GM19043 (cell line): ENCODE measurements around the gene SDHA.
"Not testable (repeated sequence)": the region's sequence is repeated elsewhere in the genome, so short reads cannot be mapped to it uniquely, and the experiment has no call there.

Experiments
- ATAC-seq: cut with Tn5 transposase; IDR thresholded peaks from one replicate; pipeline ENCODE4 v1.9.1; 2021; ENCODE audit warnings: low read depth; ENCODE audit not compliant: unreplicated experiment

The SDHA gene

GRCh38 chr5:218457-219291 is 554 bp downstream of the SDHA start:
- ATAC-seq = peak; percentile 8

DNA sequence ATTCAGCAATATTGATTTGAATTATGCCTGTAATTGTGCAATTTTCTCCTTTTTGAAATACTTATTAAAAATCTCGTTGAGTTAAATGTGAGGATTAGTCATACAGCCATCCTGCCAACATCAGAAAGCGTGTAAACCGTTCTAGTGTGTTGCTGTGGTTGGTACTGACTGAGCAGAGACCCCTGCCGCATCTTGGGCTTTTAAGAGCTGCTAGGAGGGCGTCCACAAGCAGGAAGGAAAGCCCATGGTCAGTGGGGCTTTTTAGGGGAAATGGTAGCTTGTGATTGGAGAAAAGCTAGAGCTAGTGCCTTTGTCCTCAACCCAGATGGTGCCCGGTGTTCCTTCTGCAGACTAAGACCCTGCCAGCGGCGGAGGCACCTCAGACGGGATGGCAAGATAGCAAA is 1.3 kb downstream of the SDHA start:
- ATAC-seq = no peak

GRCh38 chr5:219991-220390 is 1.9 kb downstream of the SDHA start:
- no peak for ATAC-seq

DNA sequence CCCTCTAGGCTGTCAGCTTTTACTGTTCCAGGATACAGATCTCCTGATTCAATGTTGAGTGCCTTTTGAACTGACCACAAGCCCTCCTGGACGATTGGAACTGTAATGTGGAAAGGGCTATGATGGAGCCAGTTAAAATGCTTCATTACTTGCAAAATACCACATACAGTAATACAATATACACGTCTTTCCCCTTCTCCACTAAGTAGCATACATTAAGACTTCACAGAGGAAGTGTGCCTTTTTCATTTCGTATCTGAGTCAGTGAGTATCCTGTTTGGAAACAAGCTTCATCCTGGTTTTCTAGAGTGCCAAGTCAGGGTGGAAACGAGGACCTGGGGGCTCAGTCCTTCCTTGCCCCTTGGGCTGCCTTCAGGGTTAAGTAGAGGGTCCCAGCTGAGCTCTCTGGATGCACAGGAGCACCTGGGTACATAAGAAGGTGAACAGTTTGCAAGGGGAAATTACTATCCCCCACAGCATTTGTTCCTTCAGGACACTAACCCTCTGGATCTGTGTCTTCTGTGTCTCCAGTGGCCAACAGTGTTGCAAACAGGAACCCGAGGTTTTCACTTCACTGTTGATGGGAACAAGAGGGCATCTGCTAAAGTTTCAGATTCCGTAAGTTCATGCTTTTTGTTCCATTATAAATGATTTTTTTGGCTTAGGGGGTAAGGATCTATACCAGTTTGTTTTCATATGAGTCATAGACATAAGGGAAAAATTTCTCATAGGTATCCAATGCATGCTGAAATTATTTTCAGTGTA is 5.0 kb downstream of the SDHA start:
- not testable (repeated sequence) for ATAC-seq

GRCh38 chr5:223791-224190 is 5.7 kb downstream of the SDHA start:
- no peak for ATAC-seq

DNA sequence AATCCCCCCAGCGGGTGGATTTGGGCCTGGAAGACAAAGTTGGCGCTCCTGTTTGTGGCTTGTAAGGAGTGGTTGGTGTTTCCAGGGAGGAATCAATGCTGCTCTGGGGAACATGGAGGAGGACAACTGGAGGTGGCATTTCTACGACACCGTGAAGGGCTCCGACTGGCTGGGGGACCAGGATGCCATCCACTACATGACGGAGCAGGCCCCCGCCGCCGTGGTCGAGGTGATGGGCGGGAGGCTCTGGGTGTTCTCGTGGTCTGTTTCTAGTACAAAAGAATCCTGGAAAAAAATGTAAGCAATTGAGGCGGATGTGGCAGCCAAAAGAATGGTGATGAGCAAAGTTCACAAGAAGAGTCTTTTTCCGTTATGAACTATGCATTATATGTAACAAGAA is 7.2 kb downstream of the SDHA start:
- ATAC-seq = no peak

- not testable (repeated sequence) for ATAC-seq
These were observed 9.3 kb downstream of the SDHA start for GRCh38 chr5:227375-227774.

GRCh38 chr5:228886-229285 is 10.8 kb downstream of the SDHA start:
- ATAC-seq = no peak

DNA sequence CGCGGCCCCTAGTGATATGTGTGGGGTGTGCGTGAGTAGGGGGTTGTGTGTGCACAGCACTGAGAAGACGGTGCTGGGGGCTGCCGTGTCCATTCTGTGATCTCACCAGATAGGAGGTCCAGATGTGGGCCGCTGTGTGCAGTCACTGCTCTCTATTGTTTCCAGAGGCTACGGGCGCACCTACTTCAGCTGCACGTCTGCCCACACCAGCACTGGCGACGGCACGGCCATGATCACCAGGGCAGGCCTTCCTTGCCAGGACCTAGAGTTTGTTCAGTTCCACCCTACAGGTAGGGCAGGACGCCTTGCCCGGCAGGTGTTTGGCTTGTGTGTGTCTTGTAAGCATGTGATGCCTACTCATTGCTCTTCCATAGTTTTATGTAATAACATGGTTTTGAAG is 12.6 kb downstream of the SDHA start:
- ATAC-seq = no peak

DNA sequence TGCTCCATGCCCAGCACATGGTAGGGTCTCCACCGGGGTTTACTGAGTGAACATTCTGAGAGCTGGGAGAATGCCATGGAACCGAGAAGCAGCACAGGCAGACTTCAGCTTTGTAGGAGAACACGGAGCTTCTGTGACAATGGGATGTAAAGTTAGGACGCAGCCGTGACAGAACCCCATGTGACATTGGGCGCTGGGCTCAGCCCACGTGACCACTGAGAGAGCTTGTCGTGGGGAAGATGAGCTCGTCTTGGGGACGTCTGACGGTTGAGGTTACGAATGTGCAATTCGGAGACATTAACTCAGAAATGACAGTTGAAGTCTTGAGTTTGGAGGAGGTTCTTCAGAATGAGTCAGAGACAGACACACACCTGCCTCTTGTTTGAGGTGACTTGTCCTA is 13.5 kb downstream of the SDHA start:
- no peak for ATAC-seq

DNA sequence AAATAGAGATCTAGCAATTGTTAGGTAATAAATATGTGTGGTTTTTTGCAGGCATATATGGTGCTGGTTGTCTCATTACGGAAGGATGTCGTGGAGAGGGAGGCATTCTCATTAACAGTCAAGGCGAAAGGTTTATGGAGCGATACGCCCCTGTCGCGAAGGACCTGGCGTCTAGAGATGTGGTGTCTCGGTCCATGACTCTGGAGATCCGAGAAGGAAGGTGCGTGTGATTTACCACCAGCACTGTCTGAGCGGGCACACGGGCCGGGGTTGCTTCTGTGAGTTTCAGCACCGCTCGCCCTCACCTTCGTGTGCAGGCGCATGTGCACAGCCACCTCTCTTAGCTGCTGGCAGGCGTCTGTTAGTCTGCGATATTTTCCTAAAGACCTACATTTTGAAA is 15.3 kb downstream of the SDHA start:
- not testable (repeated sequence) for ATAC-seq

GRCh38 chr5:234450-234849 is 16.3 kb downstream of the SDHA start:
- no peak for ATAC-seq

- not testable (repeated sequence) for ATAC-seq
These were observed 17.4 kb downstream of the SDHA start for GRCh38 chr5:235527-235926.

DNA sequence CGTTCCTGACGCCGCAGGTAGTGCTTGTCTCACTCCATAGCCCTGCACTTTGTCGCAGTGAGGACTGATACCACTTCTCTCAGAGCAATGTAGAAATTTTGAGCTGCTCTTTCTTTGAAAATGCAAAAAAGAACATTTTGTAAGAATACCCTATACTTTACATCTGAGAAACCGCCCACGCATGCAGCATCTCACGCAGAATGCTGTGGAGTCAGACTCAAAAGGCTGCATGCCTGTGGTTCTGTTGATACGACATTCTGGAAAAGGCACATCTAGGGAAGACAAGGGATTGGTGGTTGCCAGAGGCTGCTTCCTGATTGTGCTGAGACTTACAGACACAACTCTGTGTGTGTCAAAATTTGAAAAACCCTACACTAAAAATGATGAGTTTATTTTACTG is 19.8 kb downstream of the SDHA start:
- ATAC-seq = not testable (repeated sequence)

DNA sequence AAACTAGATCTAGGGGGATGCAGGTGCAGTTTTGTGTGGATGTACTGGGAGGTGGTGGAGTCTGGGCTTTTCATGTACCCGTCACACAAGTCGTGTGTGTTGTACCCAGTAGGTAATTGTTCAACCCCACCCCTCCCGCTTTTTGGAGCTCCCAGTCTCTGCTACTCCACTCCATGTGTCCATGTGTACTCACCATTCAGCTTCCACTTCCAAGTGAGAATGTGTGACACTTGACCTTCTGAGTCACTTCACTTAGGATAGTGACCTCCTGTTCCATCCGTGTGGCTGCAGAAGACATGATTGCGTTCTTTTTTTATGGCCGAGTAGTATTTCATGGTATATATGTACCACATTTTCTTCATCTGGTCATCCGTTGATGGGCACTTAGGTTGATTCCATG is 22.4 kb downstream of the SDHA start:
- ATAC-seq = not testable (repeated sequence)

GRCh38 chr5:241045-241669 is 23.0 kb downstream of the SDHA start:
- not testable (repeated sequence) for ATAC-seq

GRCh38 chr5:243683-244367 is 25.7 kb downstream of the SDHA start:
- ATAC-seq = not testable (repeated sequence)

GRCh38 chr5:245717-246116 is 27.6 kb downstream of the SDHA start:
- not testable (repeated sequence) for ATAC-seq

GRCh38 chr5:250396-250795 is 32.3 kb downstream of the SDHA start:
- ATAC-seq = not testable (repeated sequence)

GRCh38 chr5:251016-251415 is 32.9 kb downstream of the SDHA start:
- ATAC-seq = not testable (repeated sequence)

DNA sequence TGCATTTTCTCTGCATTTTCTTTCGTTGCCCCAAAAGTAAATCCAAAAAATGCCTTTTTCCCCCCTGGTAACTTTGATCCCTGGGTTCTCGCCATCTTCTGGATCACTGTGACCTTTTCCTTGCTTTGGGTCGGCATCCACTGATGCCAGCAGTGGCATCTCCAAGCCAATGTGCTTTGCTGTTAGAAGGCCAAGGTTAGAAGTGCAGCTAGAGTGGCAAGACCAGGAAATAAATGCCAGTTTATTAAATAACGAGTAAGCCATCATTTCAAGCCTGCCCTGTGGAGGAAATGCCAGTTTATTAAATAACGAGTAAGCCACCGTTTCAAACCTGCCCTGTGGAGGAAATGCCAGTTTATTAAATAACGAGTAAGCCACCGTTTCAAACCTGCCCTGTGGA is 33.4 kb downstream of the SDHA start:
- not testable (repeated sequence) for ATAC-seq
